MM.1S (cell line): Measurements from ENCODE around the gene MRPL37.
"Not testable (repeated sequence)": the region's sequence is repeated elsewhere in the genome, so short reads cannot be mapped to it uniquely, and the experiment has no call there.

Source experiments
- DNase-seq: peaks from one replicate; pipeline ENCODE4 v3.0.0-alpha.2; 2015
- H2AFZ ChIP-seq: fragments of 300-600 bp; sonication (generic); 2 replicates; pipeline ENCODE4 v1.6.0; 2016; ENCODE audit warnings: antibody characterized with exemption, low read length
- H3F3A ChIP-seq: fragments of 300-600 bp; sonication (generic); 2 replicates; pipeline ENCODE4 v1.6.1; 2016; ENCODE audit warnings: mild to moderate bottlenecking, antibody characterized with exemption, low read length, moderate library complexity, mixed read lengths; ENCODE audit not compliant: insufficient read depth
- H3K27ac ChIP-seq: fragments of 300-600 bp; sonication (generic); 2 replicates; pipeline ENCODE4 v1.5.1; 2016; ENCODE audit warnings: mild to moderate bottlenecking, low read length
- H3K27me3 ChIP-seq: fragments of 300-600 bp; sonication (generic); replicated peaks from 2 replicates; pipeline ENCODE4 v1.6.0; 2016; ENCODE audit warnings: low read length; ENCODE audit not compliant: insufficient read depth
- H3K36me3 ChIP-seq: fragments of 300-600 bp; sonication (generic); replicated peaks from 2 replicates; pipeline ENCODE4 v1.6.1; 2016; ENCODE audit warnings: mild to moderate bottlenecking, low read length, mixed read lengths; ENCODE audit not compliant: insufficient read depth
- H3K4me1 ChIP-seq: fragments of 300-600 bp; sonication (generic); 2 replicates; pipeline ENCODE4 v1.6.1; 2016; ENCODE audit warnings: low read length, mixed read lengths
- H3K4me2 ChIP-seq: fragments of 300-600 bp; sonication (generic); 2 replicates; pipeline ENCODE4 v1.6.0; 2016; ENCODE audit warnings: low read depth, low read length
- H3K4me3 ChIP-seq: fragments of 300-600 bp; sonication (generic); 2 replicates; pipeline ENCODE4 v1.5.1; 2016; ENCODE audit warnings: low read length, mixed read lengths
- H3K79me2 ChIP-seq: fragments of 300-600 bp; sonication (generic); 2 replicates; pipeline ENCODE4 v1.6.1; 2016; ENCODE audit warnings: mixed run types, low read length, mixed read lengths
- H3K9ac ChIP-seq: fragments of 300-600 bp; sonication (generic); 2 replicates; pipeline ENCODE4 v1.6.1; 2016; ENCODE audit warnings: low read length, mixed read lengths
- H3K9me2 ChIP-seq: fragments of 300-600 bp; sonication (generic); replicated peaks from 2 replicates; pipeline ENCODE4 v1.6.1; 2016; ENCODE audit warnings: mild to moderate bottlenecking, low read length, mixed read lengths; ENCODE audit not compliant: insufficient read depth
- H3K9me3 ChIP-seq: fragments of 300-600 bp; sonication (generic); replicated peaks from 2 replicates; pipeline ENCODE4 v1.6.1; 2016; ENCODE audit warnings: mild to moderate bottlenecking, low read length, mixed read lengths; ENCODE audit not compliant: insufficient read depth
- H4K20me1 ChIP-seq: fragments of 300-600 bp; sonication (generic); 2 replicates; pipeline ENCODE4 v1.6.1; 2016; ENCODE audit warnings: mild to moderate bottlenecking, low read length, moderate library complexity, mixed read lengths; ENCODE audit not compliant: insufficient read depth
- CTCF ChIP-seq: fragments of 300-600 bp; sonication (generic); IDR thresholded peaks from 2 replicates; pipeline ENCODE4 v1.5.1; 2016; ENCODE audit warnings: antibody characterized with exemption, low read length, mixed read lengths
- EZH2 ChIP-seq: fragments of 300-600 bp; sonication (generic); optimal IDR thresholded peaks from 2 replicates; pipeline ENCODE3; 2017; ENCODE audit warnings: low read depth, mild to moderate bottlenecking, antibody characterized with exemption, low read length, mixed read lengths
- EZH2phosphoT487 ChIP-seq: fragments of 300-600 bp; sonication (generic); IDR thresholded peaks from 2 replicates; pipeline ENCODE4 v1.6.1; 2018; ENCODE audit warnings: antibody characterized with exemption, low read length

Gene MRPL37

GRCh38 chr1:54207287-54207686, 7.3 kb downstream of the MRPL37 start:
- no peaks in the 10 kb centered on the region for H3K27me3 ChIP-seq
- no peak overlapping the region for H3K4me2 ChIP-seq
- H3F3A ChIP-seq: no peaks in the 10 kb centered on the region
- H3K4me1 ChIP-seq: no peaks in the 10 kb centered on the region
- no peak overlapping the region for H2AFZ ChIP-seq
- H4K20me1 ChIP-seq: no peaks in the 10 kb centered on the region
- TF ChIP-seq CTCF (no peak), EZH2 (no peak), EZH2phosphoT487 (no peak)
- peaks cover 25% of the 10 kb centered on the region for H3K79me2 ChIP-seq
- H3K4me3 ChIP-seq: no peak overlapping the region
- no peaks in the 10 kb centered on the region for H3K9me3 ChIP-seq
- H3K9me2 ChIP-seq: no peaks in the 10 kb centered on the region
- no peak for DNase-seq
- 0 out of 2 replicates have a peak, but pooled peaks cover 6% of the 10 kb centered on the region for H3K36me3 ChIP-seq
- H3K27ac ChIP-seq: no peak overlapping the region
- H3K9ac ChIP-seq: no peak overlapping the region

GRCh38 chr1:54207896-54208295, 7.9 kb downstream of the MRPL37 start:
- not testable (repeated sequence) for H3K9me3 ChIP-seq, H3K27ac ChIP-seq, H3K36me3 ChIP-seq, H3K4me3 ChIP-seq, H3K4me1 ChIP-seq, H3K4me2 ChIP-seq, H3K9me2 ChIP-seq, H3K27me3 ChIP-seq, H2AFZ ChIP-seq, H4K20me1 ChIP-seq, DNase-seq, H3K9ac ChIP-seq, H3F3A ChIP-seq
- H3K79me2 ChIP-seq: peaks cover 19% of the 10 kb centered on the region

- no peaks in the 10 kb centered on the region for H3K9me2 ChIP-seq
- no peaks in the 10 kb centered on the region for H3F3A ChIP-seq
- H3K27ac ChIP-seq: no peak overlapping the region
- no peaks in the 10 kb centered on the region for H3K9me3 ChIP-seq
- H3K9ac ChIP-seq: no peak overlapping the region
- TF ChIP-seq EZH2phosphoT487: no peak
- H3K4me3 ChIP-seq: no peak overlapping the region
- H3K36me3 ChIP-seq: peaks cover 25% of the 10 kb centered on the region
- no peak for DNase-seq
- H3K4me1 ChIP-seq: no peaks in the 10 kb centered on the region
- H2AFZ ChIP-seq: no peak overlapping the region
- no peaks in the 10 kb centered on the region for H4K20me1 ChIP-seq
- H3K79me2 ChIP-seq: no peaks in the 10 kb centered on the region; the same call in 1 of the 2 replicates
- H3K4me2 ChIP-seq: no peak overlapping the region
- H3K27me3 ChIP-seq: no peaks in the 10 kb centered on the region
Observed at GRCh38 chr1:54212872-54213271, 12.9 kb downstream of the MRPL37 start.

GRCh38 chr1:54215523-54215922, 15.6 kb downstream of the MRPL37 start:
- no peak for TF ChIP-seq EZH2
- TF ChIP-seq CTCF: no peak
- no peak for TF ChIP-seq EZH2phosphoT487
- Histone ChIP-seq H4K20me1 (no peaks in the 10 kb centered on the region), H3K79me2 (no peaks in the 10 kb centered on the region; the same call in 1 of the 2 replicates), H3F3A (no peaks in the 10 kb centered on the region), H3K9me2 (no peaks in the 10 kb centered on the region), H3K4me1 (no peaks in the 10 kb centered on the region), H3K4me2 (no peak overlapping the region), H3K4me3 (no peak overlapping the region), H3K27ac (no peak overlapping the region), H3K36me3 (peaks cover 25% of the 10 kb centered on the region), H3K27me3 (no peaks in the 10 kb centered on the region), H3K9me3 (no peaks in the 10 kb centered on the region), H2AFZ (no peak overlapping the region), H3K9ac (no peak overlapping the region)
- no peak for DNase-seq
